ENCODE measurements around the gene NXF3.
"Not testable (repeated sequence)": the region's sequence is repeated elsewhere in the genome, so short reads cannot be mapped to it uniquely, and the experiment has no call there.

The NXF3 gene

DNA sequence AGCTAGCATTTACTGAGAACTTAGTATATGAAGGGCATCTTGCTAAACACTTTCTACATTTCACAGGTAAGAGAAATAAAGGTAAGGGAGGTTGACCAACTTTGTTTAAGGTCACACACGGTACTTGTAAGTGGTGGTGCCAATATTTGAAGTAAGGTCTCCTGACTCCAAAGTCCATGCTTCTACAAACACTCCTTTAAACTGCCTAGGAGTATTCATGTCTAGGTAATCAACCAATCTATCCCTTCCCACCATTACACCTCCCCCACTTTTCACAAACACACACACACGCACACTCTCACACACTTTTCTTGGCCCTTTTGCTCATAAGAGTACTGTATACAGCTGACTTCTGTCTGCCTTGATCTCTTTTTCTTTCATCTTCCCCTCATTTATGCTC lies 36.0 kb downstream of the NXF3 start:
- in situ Hi-C loops (cut with MboI; ENCODE audit: low pct_unique_long_range_greater_than_20kb, low sequenced_read_pairs) = no loop called here
- DNase-seq = no peak

DNA sequence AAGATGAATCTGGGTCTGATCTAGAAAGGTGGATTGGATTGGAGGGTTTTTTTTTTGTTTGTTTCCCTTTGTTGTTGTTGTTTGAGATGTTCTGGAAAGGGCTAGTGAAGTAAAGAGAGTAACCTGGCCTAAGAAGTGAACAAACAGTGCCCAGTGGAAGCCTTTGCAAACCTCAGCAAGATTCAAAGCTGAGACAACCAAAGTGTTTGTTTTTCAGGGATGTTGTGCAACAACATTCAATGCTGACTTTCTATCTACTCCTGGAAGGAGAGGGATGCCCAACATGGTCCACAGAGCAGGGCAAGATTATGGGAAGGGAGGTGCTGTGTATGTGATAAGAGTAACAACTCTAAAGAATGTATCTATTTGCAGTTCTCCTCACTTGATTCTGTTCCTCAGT lies 40.3 kb downstream of the NXF3 start:
- no peak for DNase-seq
- in situ Hi-C loops (cut with MboI; ENCODE audit: low pct_unique_long_range_greater_than_20kb, low sequenced_read_pairs) = no loop called here

DNA sequence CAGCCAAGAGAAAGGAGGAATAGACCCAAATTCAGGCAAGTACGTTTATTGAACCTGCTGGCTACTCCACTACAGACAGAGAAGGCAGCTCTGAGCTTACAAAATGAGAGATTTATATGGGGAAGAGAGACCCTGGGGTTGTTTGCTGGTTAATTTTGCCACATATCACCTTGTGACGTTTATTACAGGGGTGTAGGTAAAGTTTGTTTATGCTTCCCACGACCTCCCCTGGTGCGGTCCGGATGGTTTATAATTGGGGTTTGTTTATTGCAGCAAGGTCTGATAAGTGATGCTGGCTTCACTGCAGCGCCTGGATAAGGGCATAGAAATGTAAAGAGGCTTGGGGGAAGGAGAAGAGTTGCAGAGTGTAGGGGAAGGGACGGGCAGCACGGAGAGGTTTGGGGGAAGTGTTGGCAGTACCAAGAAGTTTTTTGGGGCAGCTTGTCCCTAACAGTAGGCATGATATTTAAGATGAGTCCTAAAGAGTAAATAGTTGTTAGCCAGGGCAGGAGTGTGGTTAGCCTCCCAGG lies 41.6 kb downstream of the NXF3 start:
- no peak for DNase-seq
- in situ Hi-C loops (cut with MboI; ENCODE audit: low pct_unique_long_range_greater_than_20kb, low sequenced_read_pairs) = no loop called here

DNA sequence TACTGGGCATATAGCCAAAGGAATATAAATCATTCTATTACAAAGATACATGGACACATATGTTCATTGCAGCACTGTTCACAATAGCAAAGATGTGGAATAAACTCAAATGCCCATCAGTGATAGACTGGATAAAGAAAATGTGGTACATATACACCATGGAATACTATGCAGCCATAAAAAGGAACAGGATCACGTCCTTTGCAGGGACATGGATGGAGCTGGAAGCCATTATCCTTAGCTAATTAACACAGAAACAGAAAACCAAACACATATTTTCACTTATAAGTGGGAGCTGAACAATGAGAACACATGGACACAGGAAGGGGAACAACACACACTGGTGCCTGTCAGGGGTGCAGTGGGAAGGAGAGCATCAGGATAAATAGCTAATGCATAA lies 59.6 kb downstream of the NXF3 start:
- in situ Hi-C loops (cut with MboI; ENCODE audit: low pct_unique_long_range_greater_than_20kb, low sequenced_read_pairs); DNase-seq: not testable (repeated sequence)

All from KBM-7 (cell line).